H1 (cell line): ENCODE data around the gene APLP2. TPM values are rescaled to one million over a fixed set of nuclear protein-coding genes. Genes with fewer than 3 reads are reported as not detected.

ENCODE experiments used
- CTCF ChIA-PET: fragments of 300-600 bp; sonication (Branson Sonifier 250); formaldehyde crosslinking; loops from one replicate; lab custom pipeline; 2021; ENCODE audit not compliant: partially characterized antibody; lab: Charles Lee
- POLR2A ChIA-PET: fragments of 300-600 bp; sonication (Branson Sonifier 250); formaldehyde crosslinking; loops from one replicate; lab custom pipeline; 2021; ENCODE audit warnings: inconsistent platforms; ENCODE audit not compliant: partially characterized antibody; lab: Charles Lee
- DNase-seq, 2 experiments: peaks; one replicate each; pipeline versions ENCODE4 v3.0.0 to v3.0.0-alpha.2; 2010 to 2022; ENCODE audit warnings: low spot score in 2 of 2, low read depth in 1 of 2, mixed read lengths in 1 of 2
- FAIRE-seq: peaks from 2 replicates; lab custom pipeline; 2011; peaks lifted over from hg19 to GRCh38; lab: Jason Lieb, UNC
- H2AFZ ChIP-seq: 2 replicates; pipeline ENCODE4 v1.8.1; 2012; ENCODE audit warnings: low read length, inconsistent platforms
- H2AK5ac ChIP-seq: 2 replicates; pipeline ENCODE4 v1.6.1; 2013; ENCODE audit warnings: low read depth, low read length
- H2BK120ac ChIP-seq: replicated peaks from 2 replicates; pipeline ENCODE3; 2013; ENCODE audit warnings: low read depth, low read length, inconsistent platforms
- H2BK12ac ChIP-seq: 2 replicates; pipeline ENCODE4 v1.6.1; 2013; ENCODE audit warnings: low read depth, low read length
- H2BK15ac ChIP-seq: 2 replicates; pipeline ENCODE4 v1.6.1; 2013; ENCODE audit warnings: low read length
- H2BK20ac ChIP-seq: 2 replicates; pipeline ENCODE4 v1.6.1; 2013; ENCODE audit warnings: low read length
- H2BK5ac ChIP-seq: 2 replicates; pipeline ENCODE4 v1.6.1; 2013; ENCODE audit warnings: low read depth, low read length
- H3K14ac ChIP-seq: 2 replicates; pipeline ENCODE4 v1.6.1; 2013; ENCODE audit warnings: inconsistent platforms; ENCODE audit not compliant: insufficient read length
- H3K18ac ChIP-seq: 2 replicates; pipeline ENCODE4 v1.6.1; 2013; ENCODE audit warnings: low read length; ENCODE audit errors: extremely low read depth
- H3K23ac ChIP-seq: 2 replicates; pipeline ENCODE4 v1.6.1; 2013; ENCODE audit warnings: inconsistent platforms; ENCODE audit not compliant: insufficient read length
- H3K23me2 ChIP-seq: 2 replicates; pipeline ENCODE4 v1.6.1; 2013; ENCODE audit warnings: low read depth, low read length
- H3K27ac ChIP-seq: 2 replicates; pipeline ENCODE4 v1.6.1; 2011; ENCODE audit warnings: low read depth, low read length, inconsistent platforms
- H3K27me3 ChIP-seq, 4 experiments: replicated peaks in 1 of 4; 1 replicate in 1 of 4; 2 replicates in 3 of 4; pipeline versions ENCODE4 v1.6.1 to v1.8.1; 2011 to 2013; ENCODE audit warnings: low read length in 3 of 4, mild to moderate bottlenecking in 3 of 4, inconsistent platforms in 2 of 4, mixed read lengths in 2 of 4, moderate library complexity in 1 of 4; ENCODE audit not compliant: control insufficient read depth in 3 of 4, insufficient read depth in 3 of 4; ENCODE audit errors: extremely low read depth in 1 of 4
- H3K36me3 ChIP-seq, 4 experiments: 2 replicates each; pipeline versions ENCODE4 v1.6.1 to v1.8.1; 2011 to 2013; ENCODE audit warnings: mild to moderate bottlenecking in 4 of 4, low read length in 3 of 4, moderate library complexity in 2 of 4, control low read depth in 1 of 4, inconsistent platforms in 1 of 4; ENCODE audit not compliant: insufficient read depth in 4 of 4, control insufficient read depth in 2 of 4
- H3K4ac ChIP-seq: replicated peaks from 2 replicates; pipeline ENCODE3; 2013; ENCODE audit warnings: low read length, low read depth, mixed read lengths, inconsistent platforms; ENCODE audit not compliant: insufficient read length
- H3K4me1 ChIP-seq, 4 experiments: replicated peaks in 1 of 4; 1 replicate in 1 of 4; 2 replicates in 3 of 4; pipeline versions ENCODE4 v1.6.1 to v1.8.1; 2011 to 2013; ENCODE audit warnings: low read length in 3 of 4, inconsistent platforms in 2 of 4, mixed read lengths in 1 of 4; ENCODE audit not compliant: insufficient read depth in 4 of 4, control insufficient read depth in 3 of 4
- H3K4me2 ChIP-seq, 2 experiments: 2 replicates each; pipeline versions ENCODE4 v1.6.1 to v1.8.1; 2011 to 2013; ENCODE audit warnings: low read depth in 2 of 2, low read length in 2 of 2, control low read depth in 1 of 2, inconsistent platforms in 1 of 2, mild to moderate bottlenecking in 1 of 2; ENCODE audit not compliant: insufficient read depth in 1 of 2
- H3K4me3 ChIP-seq, 4 experiments: fragments of 200-600, 300-600 bp in 1 of 4; sonication (generic), shearing (Covaris generic), sonication (Bioruptor Twin) in 1 of 4; 2 replicates each; pipeline versions ENCODE4 v1.5.1 to v1.8.1; 2011 to 2016; ENCODE audit warnings: low read length in 4 of 4, low read depth in 3 of 4, control low read depth in 2 of 4, inconsistent platforms in 2 of 4, mild to moderate bottlenecking in 2 of 4, mixed read lengths in 1 of 4, moderate library complexity in 1 of 4; ENCODE audit not compliant: insufficient read depth in 2 of 4; ENCODE audit errors: extremely low read depth in 1 of 4
- H3K56ac ChIP-seq: replicated peaks from 2 replicates; pipeline ENCODE3; 2013; ENCODE audit warnings: low read depth, mild to moderate bottlenecking, mixed read lengths, low read length, inconsistent platforms; ENCODE audit not compliant: insufficient read length
- H3K79me1 ChIP-seq: 2 replicates; pipeline ENCODE4 v1.6.1; 2013; ENCODE audit warnings: low read depth, low read length, control low read depth
- H3K79me2 ChIP-seq, 2 experiments: 2 replicates each; pipeline versions ENCODE4 v1.6.1 to v1.8.1; 2012 to 2013; ENCODE audit warnings: low read length in 2 of 2, mild to moderate bottlenecking in 2 of 2, inconsistent platforms in 1 of 2; ENCODE audit not compliant: insufficient read depth in 2 of 2, control insufficient read depth in 1 of 2
- H3K9ac ChIP-seq, 4 experiments: replicated peaks in 1 of 4; 1 replicate in 1 of 4; 2 replicates in 3 of 4; pipeline versions ENCODE4 v1.6.1 to v1.8.1; 2011 to 2013; ENCODE audit warnings: low read depth in 3 of 4, low read length in 3 of 4, control low read depth in 2 of 4, mild to moderate bottlenecking in 2 of 4, moderate library complexity in 2 of 4, inconsistent platforms in 1 of 4; ENCODE audit errors: extremely low read depth in 1 of 4
- H3K9me3 ChIP-seq, 2 experiments: 2 replicates each; pipeline versions ENCODE4 v1.6.1 to v1.8.1; 2012 to 2013; ENCODE audit warnings: mild to moderate bottlenecking in 2 of 2, moderate library complexity in 2 of 2, control low read depth in 1 of 2, inconsistent platforms in 1 of 2, low read depth in 1 of 2, low read length in 1 of 2, mixed read lengths in 1 of 2; ENCODE audit not compliant: insufficient read depth in 2 of 2
- H4K20me1 ChIP-seq, 2 experiments: replicated peaks in 1 of 2; 2 replicates each; pipeline versions ENCODE3 to v1.8.1; 2011 to 2013; ENCODE audit warnings: inconsistent platforms in 2 of 2, low read length in 2 of 2, mild to moderate bottlenecking in 1 of 2; ENCODE audit not compliant: insufficient read depth in 2 of 2, control insufficient read depth in 1 of 2
- H4K5ac ChIP-seq: 2 replicates; pipeline ENCODE4 v1.6.1; 2013; ENCODE audit warnings: low read length, low read depth, mixed read lengths, inconsistent platforms; ENCODE audit not compliant: insufficient read length
- H4K8ac ChIP-seq: 2 replicates; pipeline ENCODE4 v1.8.0; 2013; ENCODE audit warnings: mild to moderate bottlenecking, moderate library complexity, low read length, inconsistent platforms; ENCODE audit not compliant: insufficient read depth; ENCODE audit errors: extremely low read depth
- H4K91ac ChIP-seq: replicated peaks from 2 replicates; pipeline ENCODE3; 2013; ENCODE audit warnings: low read length, mixed read lengths, inconsistent platforms; ENCODE audit not compliant: insufficient read length
- CHD2 ChIP-seq: IDR thresholded peaks from 2 replicates; pipeline ENCODE4 v1.6.1; 2012; ENCODE audit warnings: low read length, improper control_type of control experiment
- FOSL1 ChIP-seq: IDR thresholded peaks from 2 replicates; pipeline ENCODE4 v1.6.1; 2011; ENCODE audit warnings: mild to moderate bottlenecking, low read depth, low read length, moderate library complexity; ENCODE audit not compliant: insufficient read depth
- RAD21 ChIP-seq, 2 experiments: IDR thresholded peaks in 1 of 2; conservative IDR thresholded peaks in 1 of 2; 2 replicates each; pipeline ENCODE4 v1.6.1; 2011; ENCODE audit warnings: low read depth in 2 of 2, low read length in 2 of 2, improper control_type of control experiment in 1 of 2, inconsistent platforms in 1 of 2, mild to moderate bottlenecking in 1 of 2, moderate library complexity in 1 of 2
- SIN3A ChIP-seq, 2 experiments: IDR thresholded peaks in 1 of 2; conservative IDR thresholded peaks in 1 of 2; 2 replicates each; pipeline ENCODE4 v1.6.1; 2011 to 2012; ENCODE audit warnings: low read length in 2 of 2, improper control_type of control experiment in 1 of 2, low read depth in 1 of 2, mild to moderate bottlenecking in 1 of 2
- SIRT6 ChIP-seq: IDR thresholded peaks from one replicate; pipeline ENCODE4 v1.7.1; 2012; ENCODE audit warnings: low read length, inconsistent platforms
- TCF12 ChIP-seq: IDR thresholded peaks from 2 replicates; pipeline ENCODE4 v1.6.1; 2011; ENCODE audit warnings: low read depth, mild to moderate bottlenecking, low read length
- TEAD4 ChIP-seq: IDR thresholded peaks from 2 replicates; pipeline ENCODE4 v1.6.1; 2012; ENCODE audit warnings: low read depth, low read length, inconsistent platforms, mixed read lengths
- WGBS, 2 experiments: shearing (Covaris generic) in 1 of 2; methylation state at CpG; one replicate each; pipeline versions ENCODE4 v1.1.6 to v1.1.7; 2013 to 2015; ENCODE audit warnings: low lambda C conversion rate in 2 of 2, mixed read lengths in 2 of 2, inconsistent platforms in 1 of 2, low coverage in 1 of 2, missing lambda C conversion rate in 1 of 2; ENCODE audit not compliant: insufficient replicate concordance in 2 of 2, insufficient coverage in 1 of 2, insufficient read length in 1 of 2; ENCODE audit errors: extremely low coverage in 1 of 2, missing lambda C conversion rate in 1 of 2; 5-methylcytosine and 5-hydroxymethylcytosine counted together
- polyA plus RNA-seq, 7 experiments: library from polyadenylated mRNA; depleted of rRNA in 3 of 7; stranded (reverse) in 5 of 7; unstranded in 2 of 7; fragments of >200 nt in 5 of 7; fragments of 200-250 nt in 2 of 7; gene quantifications; 1 replicate in 5 of 7; 2 replicates in 1 of 7; 4 replicates in 1 of 7; pipeline versions ENCODE4 v1.2.1 to v1.2.3, GENCODE V29; 2011 to 2013; ENCODE audit warnings: missing spikeins in 2 of 7, mixed read lengths in 2 of 7
- total RNA-seq: library from RNA; stranded (reverse); fragmentation: NEBNext Ultra II Directional; extraction: Animal tissue kit (Norgen Biotek cat#: 25700); gene quantifications from 2 replicates; pipeline ENCODE4 v1.2.1, GENCODE V29; 2021
- TF ChIP-seq, protein P1 (sequence below): IDR thresholded peaks from 2 replicates; pipeline ENCODE4 v1.6.1; 2012; ENCODE audit warnings: inconsistent platforms

Gene APLP2
- total and polyA plus RNA-seq, 2 of the 8 experiments (the other 6 are each of a cell fraction or from before 2014, with no cell fraction given): 222 to 315 TPM

DNA sequence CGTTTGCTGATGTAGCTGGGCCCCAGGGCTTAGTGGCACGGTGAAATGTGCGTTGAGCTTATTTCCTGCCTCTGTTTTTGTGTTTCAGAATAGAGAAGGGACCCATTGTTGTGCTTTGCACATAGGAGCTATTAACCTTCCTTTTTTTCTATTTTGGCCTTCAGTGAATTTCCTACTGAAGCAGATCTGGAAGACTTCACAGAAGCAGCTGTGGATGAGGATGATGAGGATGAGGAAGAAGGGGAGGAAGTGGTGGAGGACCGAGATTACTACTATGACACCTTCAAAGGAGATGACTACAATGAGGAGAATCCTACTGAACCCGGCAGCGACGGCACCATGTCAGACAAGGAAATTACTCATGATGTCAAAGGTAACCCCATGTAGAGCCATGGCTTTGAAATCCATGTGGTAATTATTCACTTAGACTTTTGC lies 52.5 kb downstream of the APLP2 start:
- no peak overlapping the region for H3K4ac ChIP-seq
- H3K4me2 ChIP-seq: no peak overlapping the region
- no peak overlapping the region for H3K4me3 ChIP-seq
- no peak overlapping the region for H4K91ac ChIP-seq
- no peak overlapping the region for H4K5ac ChIP-seq
- H3K9ac ChIP-seq: no peak overlapping the region
- 93% methylated on average over 7 of the region's 7 CpGs; no CpG with 5 or more reads in 1 of the 2 experiments for WGBS, 2 experiments
- no peaks in the 10 kb centered on the region; the same call in 1 of the 2 replicates for H3K23me2 ChIP-seq
- no peak overlapping the region for H2BK120ac ChIP-seq
- H3K27ac ChIP-seq: no peak overlapping the region
- H2BK12ac ChIP-seq: no peak overlapping the region
- no peak overlapping the region for H2BK15ac ChIP-seq
- no peak overlapping the region for H3K14ac ChIP-seq
- CTCF ChIA-PET: interaction anchor here (0.9 to 10.2 kb wide), 2 partner anchors 12 to 130 kb away, joined by 3 to 92 read pairs; no protein-coding TSS in a partner anchor
- H3K56ac ChIP-seq: no peak overlapping the region
- H4K8ac ChIP-seq: no peak overlapping the region
- H3K27me3 ChIP-seq: no peaks in the 10 kb centered on the region
- DNase-seq (no peak), FAIRE-seq (no peak)
- H2AFZ ChIP-seq: no peak overlapping the region
- POLR2A ChIA-PET: interaction anchor here (0.6 kb wide), 1 partner anchor 120 kb away, joined by 4 read pairs; the partner anchor contains the start of gene PRDM10
- H3K4me1 ChIP-seq: 0 out of 7 replicates have a peak, but pooled peaks cover 0 to 3% (median 0%) of the 10 kb centered on the region in 4 experiments
- no peak overlapping the region for H3K23ac ChIP-seq
- peaks cover 11% of the 10 kb centered on the region for H3K79me1 ChIP-seq
- no peaks in the 10 kb centered on the region for H3K9me3 ChIP-seq
- no peak overlapping the region for H2BK20ac ChIP-seq
- peaks cover 0 to 6% of the 10 kb centered on the region in 2 experiments for H4K20me1 ChIP-seq
- H2AK5ac ChIP-seq: no peak overlapping the region
- no peak overlapping the region for H3K18ac ChIP-seq
- no peak overlapping the region for H2BK5ac ChIP-seq
- peaks cover 0 to 18% of the 10 kb centered on the region in 2 experiments; a peak in 1 of 4 replicates for H3K79me2 ChIP-seq
- H3K36me3 ChIP-seq: peaks cover 19 to 60% (median 41%) of the 10 kb centered on the region in 4 experiments
- TF ChIP-seq CHD2: no peak
- no peak for TF ChIP-seq SIN3A (conservative IDR thresholded peaks at IDR 0.05 in 1 of 2, IDR thresholded peaks at IDR 0.05 in 1 of 2; ENCODE audit: low read depth in 1 of 2, low read length in 2 of 2)
- TF ChIP-seq, protein P1, sequence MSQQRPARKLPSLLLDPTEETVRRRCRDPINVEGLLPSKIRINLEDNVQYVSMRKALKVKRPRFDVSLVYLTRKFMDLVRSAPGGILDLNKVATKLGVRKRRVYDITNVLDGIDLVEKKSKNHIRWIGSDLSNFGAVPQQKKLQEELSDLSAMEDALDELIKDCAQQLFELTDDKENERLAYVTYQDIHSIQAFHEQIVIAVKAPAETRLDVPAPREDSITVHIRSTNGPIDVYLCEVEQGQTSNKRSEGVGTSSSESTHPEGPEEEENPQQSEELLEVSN: no peak
- no peak for TF ChIP-seq SIRT6
- TF ChIP-seq TCF12: no peak
- no peak for TF ChIP-seq FOSL1
- no peak for TF ChIP-seq RAD21 (IDR thresholded peaks at IDR 0.05 in 1 of 2, conservative IDR thresholded peaks at IDR 0.05 in 1 of 2; ENCODE audit: low read depth in 2 of 2, low read length in 2 of 2)
- TF ChIP-seq TEAD4: no peak
